ENCODE measurements around the gene MAML2.

DNA sequence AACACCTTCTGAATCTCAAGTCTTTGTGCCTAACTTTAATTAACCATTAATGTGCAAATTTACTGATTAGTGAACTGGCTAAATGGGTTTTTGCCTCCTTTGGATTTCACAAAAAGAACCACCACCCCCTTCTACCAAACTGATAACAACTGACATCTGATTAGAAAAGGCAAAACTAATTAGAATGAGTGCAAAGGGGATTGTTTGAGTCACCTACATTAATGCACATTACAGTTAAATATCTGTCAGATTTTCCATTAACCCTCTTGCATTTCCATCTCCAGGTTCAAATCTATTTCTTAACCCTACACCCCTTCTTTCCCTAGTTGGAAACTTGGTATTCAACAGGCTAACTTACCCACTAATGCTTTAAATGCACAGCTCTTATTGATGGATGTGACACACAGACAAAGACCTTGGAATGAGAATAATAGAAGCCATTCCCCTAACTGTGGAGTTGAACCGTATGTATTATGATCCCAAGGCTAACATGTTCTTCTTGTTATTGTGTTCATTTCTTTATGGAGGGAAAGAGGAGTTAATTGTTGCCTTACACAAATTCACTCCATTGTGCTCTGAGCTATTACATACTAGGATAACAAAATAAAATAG lies 257.6 kb downstream of the MAML2 start:
- TF ChIP-seq, protein P1, sequence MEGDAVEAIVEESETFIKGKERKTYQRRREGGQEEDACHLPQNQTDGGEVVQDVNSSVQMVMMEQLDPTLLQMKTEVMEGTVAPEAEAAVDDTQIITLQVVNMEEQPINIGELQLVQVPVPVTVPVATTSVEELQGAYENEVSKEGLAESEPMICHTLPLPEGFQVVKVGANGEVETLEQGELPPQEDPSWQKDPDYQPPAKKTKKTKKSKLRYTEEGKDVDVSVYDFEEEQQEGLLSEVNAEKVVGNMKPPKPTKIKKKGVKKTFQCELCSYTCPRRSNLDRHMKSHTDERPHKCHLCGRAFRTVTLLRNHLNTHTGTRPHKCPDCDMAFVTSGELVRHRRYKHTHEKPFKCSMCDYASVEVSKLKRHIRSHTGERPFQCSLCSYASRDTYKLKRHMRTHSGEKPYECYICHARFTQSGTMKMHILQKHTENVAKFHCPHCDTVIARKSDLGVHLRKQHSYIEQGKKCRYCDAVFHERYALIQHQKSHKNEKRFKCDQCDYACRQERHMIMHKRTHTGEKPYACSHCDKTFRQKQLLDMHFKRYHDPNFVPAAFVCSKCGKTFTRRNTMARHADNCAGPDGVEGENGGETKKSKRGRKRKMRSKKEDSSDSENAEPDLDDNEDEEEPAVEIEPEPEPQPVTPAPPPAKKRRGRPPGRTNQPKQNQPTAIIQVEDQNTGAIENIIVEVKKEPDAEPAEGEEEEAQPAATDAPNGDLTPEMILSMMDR (IDR thresholded peaks at IDR 0.05; ENCODE audit: control extremely low read depth in 1 of 3, insufficient read depth in 1 of 3, low read depth in 1 of 3, low read length in 3 of 3), result no peak
- TF ChIP-seq HDAC2 (IDR thresholded peaks at IDR 0.05; ENCODE audit: borderline replicate concordance in 1 of 2, low read depth in 2 of 2, low read length in 2 of 2) (no peak), GTF2F1 (IDR thresholded peaks at IDR 0.05; ENCODE audit: borderline replicate concordance, low read depth, low read length) (no peak), CHD2 (IDR thresholded peaks at IDR 0.05; ENCODE audit: low read length) (no peak), PHF8 (conservative IDR thresholded peaks at IDR 0.05; ENCODE audit: low read depth, low read length) (no peak), POLR2AphosphoS5 (IDR thresholded peaks at IDR 0.05; ENCODE audit: low read depth, low read length) (no peak)
